Tibial artery (tissue), 4 donors: Measurements from ENCODE around the gene PLPP4.

ENCODE experiments used
- DNase-seq, 2 donors: peaks; one replicate each; pipeline ENCODE4 v3.0.0-alpha.2; 2019
- H3K27ac ChIP-seq, 2 donors: fragments of 200-600 bp; sonication (generic) in 1 of 2; 1 replicate in 1 of 2; 2 replicates in 1 of 2; pipeline ENCODE4 v1.5.1; 2018 to 2019; ENCODE audit warnings: mild to moderate bottlenecking in 1 of 2
- H3K27me3 ChIP-seq, 2 donors: fragments of 200-600 bp; sonication (generic) in 1 of 2; one replicate each; pipeline versions ENCODE4 v1.5.1 to v1.6.0; 2016 to 2019
- H3K36me3 ChIP-seq, 3 donors: fragments of 200-600 bp; sonication (generic) in 2 of 3; one replicate each; pipeline ENCODE4 v1.5.1; 2016 to 2019; ENCODE audit warnings: mild to moderate bottlenecking in 2 of 3
- H3K4me1 ChIP-seq, 4 donors: fragments of 200-600 bp; sonication (generic) in 2 of 4; 1 replicate in 3 of 4; 2 replicates in 1 of 4; pipeline ENCODE4 v1.5.1; 2016 to 2019
- H3K4me3 ChIP-seq, 2 donors: fragments of 200-600 bp; sonication (generic) in 1 of 2; 1 replicate in 1 of 2; 2 replicates in 1 of 2; pipeline ENCODE4 v1.5.1; 2018 to 2019; ENCODE audit warnings: mild to moderate bottlenecking in 2 of 2
- H3K9me3 ChIP-seq, 3 donors: fragments of 200-600 bp; sonication (generic) in 1 of 3; one replicate each; pipeline ENCODE4 v1.5.1; 2016 to 2019
- intact Hi-C: fragments of 100-400 bp; cut with DNase I; formaldehyde crosslinking; loops from one replicate; pipeline ENCODE4 v1.15.0; 2023; ENCODE audit warnings: low total_unique reads
- TF ChIP-seq, protein P1 (sequence below), 2 experiments: fragments of 200-600 bp in 1 of 2; fragments of 450-650 bp in 1 of 2; IDR thresholded peaks; one replicate each; pipeline ENCODE4 v1.5.1; 2017 to 2019; ENCODE audit warnings: antibody characterized with exemption in 2 of 2, mild to moderate bottlenecking in 1 of 2, moderate library complexity in 1 of 2

Gene PLPP4

DNA sequence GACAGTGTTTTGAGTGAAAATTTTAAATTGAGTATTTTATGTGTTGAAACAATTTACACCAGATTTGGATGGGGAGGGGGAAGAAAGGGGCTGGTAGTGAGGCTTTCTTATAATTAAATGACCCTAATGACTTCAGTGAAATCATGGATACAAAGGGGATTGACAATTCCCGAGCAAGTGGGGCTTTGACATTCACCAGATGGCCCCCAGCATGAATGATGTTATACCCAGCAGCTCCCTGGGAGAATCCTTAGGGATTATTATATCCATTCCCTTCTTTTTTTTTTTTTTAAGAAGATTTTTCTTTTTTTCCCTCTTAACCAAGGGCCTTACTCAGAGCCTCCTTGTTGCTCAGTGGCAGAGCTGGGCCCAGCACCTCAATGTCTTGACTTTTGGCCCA is 17.9 kb downstream of the PLPP4 start:
- H3K4me3 ChIP-seq, result no peak overlapping the region
- H3K27me3 ChIP-seq, result no peaks in the 10 kb centered on the region
- no peak overlapping the region for H3K27ac ChIP-seq
- H3K36me3 ChIP-seq, result no peaks in the 10 kb centered on the region
- DNase-seq, result no peak
- intact Hi-C loops, result no loop called here
- TF ChIP-seq, protein P1, sequence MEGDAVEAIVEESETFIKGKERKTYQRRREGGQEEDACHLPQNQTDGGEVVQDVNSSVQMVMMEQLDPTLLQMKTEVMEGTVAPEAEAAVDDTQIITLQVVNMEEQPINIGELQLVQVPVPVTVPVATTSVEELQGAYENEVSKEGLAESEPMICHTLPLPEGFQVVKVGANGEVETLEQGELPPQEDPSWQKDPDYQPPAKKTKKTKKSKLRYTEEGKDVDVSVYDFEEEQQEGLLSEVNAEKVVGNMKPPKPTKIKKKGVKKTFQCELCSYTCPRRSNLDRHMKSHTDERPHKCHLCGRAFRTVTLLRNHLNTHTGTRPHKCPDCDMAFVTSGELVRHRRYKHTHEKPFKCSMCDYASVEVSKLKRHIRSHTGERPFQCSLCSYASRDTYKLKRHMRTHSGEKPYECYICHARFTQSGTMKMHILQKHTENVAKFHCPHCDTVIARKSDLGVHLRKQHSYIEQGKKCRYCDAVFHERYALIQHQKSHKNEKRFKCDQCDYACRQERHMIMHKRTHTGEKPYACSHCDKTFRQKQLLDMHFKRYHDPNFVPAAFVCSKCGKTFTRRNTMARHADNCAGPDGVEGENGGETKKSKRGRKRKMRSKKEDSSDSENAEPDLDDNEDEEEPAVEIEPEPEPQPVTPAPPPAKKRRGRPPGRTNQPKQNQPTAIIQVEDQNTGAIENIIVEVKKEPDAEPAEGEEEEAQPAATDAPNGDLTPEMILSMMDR (IDR thresholded peaks at IDR 0.05), result no peak
- H3K4me1 ChIP-seq, result no peaks in the 10 kb centered on the region
- no peaks in the 10 kb centered on the region for H3K9me3 ChIP-seq

DNA sequence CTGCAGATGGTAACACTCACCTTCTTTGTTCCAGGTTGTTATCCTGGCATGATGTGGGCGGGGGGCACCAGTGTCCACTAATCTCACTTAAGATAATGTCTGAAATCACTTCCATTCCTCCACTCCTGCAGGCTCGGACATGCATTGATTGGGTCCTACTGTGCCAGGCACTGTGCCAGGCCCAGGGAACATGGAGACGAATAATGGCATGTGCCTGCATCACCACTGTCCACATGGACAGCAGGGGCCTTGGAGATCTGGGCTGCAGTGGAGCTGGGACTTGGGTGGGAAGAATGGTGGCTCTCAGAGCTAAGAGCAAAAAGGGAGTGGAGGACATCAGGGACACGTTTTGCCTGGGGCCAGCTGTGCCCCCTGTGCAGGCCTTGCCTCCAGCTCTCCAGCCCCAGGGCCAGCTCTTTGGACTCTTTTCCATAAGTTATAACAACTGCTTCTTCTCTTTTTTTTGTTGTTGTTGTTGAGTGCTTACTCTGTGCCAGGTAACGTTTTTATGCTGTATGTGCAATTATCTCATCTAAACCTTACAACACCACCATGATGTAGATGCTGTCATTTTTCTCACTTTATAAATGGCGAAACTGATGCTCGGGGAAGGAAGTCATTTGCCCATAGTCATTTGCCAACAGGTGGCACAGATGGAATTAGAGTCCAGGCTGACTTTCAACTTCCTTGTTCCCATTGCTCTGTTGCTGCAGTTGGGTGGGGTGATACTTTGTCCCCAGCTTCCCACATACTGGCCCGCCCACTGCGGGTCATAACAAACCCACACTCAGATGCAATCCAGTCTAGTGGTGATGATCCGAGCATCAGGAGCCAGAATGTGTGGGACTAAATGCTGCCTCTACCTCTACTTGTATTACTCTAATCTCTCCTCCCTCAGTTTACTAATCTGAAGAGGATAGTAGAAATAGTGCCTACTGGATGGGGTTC is 19.1 kb downstream of the PLPP4 start:
- no peak for DNase-seq
- Histone ChIP-seq H3K4me3 (no peak overlapping the region), H3K4me1 (no peaks in the 10 kb centered on the region), H3K27ac (no peak overlapping the region), H3K9me3 (no peaks in the 10 kb centered on the region), H3K36me3 (no peaks in the 10 kb centered on the region), H3K27me3 (no peaks in the 10 kb centered on the region)
- intact Hi-C loops, result no loop called here
- TF ChIP-seq, protein P1 (IDR thresholded peaks at IDR 0.05), result no peak

DNA sequence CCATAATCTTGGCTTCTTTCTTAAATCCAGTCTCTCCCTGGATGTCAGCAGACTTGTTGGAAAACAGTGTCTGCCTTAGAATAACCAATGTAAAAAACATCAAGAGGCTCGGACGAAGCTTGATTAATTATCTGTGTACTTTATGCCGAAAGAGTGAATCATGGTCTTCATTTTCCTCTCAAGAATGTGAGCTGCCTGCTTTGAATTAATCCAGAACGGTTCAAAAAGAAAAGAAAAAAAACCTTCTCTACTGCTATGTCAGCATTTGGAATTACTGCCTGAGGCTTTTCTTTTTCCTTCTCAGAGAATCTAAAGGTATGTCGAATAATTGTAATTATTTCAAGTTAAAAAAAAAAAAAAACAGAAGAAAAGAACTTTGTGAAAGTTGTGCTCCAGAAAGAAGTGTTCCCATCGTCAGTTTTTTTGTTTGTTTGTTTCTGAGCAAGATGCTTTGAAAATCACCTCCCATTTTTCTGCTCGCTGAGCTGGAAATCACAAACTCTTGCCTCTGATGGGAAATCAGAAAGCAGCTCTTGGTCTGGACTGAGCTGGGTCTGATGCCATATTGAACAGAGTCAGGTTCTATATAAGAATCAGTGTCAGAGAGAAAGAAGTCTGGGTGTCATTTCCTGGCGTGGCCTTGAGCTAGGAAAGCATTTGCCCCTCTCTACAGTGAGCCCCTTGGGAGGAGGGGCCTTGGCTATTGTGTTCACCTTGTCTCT is 20.2 kb downstream of the PLPP4 start:
- Histone ChIP-seq H3K27ac (no peak overlapping the region), H3K9me3 (peaks cover 0 to 6% (median 0%) of the 10 kb centered on the region in 3 donors)

DNA sequence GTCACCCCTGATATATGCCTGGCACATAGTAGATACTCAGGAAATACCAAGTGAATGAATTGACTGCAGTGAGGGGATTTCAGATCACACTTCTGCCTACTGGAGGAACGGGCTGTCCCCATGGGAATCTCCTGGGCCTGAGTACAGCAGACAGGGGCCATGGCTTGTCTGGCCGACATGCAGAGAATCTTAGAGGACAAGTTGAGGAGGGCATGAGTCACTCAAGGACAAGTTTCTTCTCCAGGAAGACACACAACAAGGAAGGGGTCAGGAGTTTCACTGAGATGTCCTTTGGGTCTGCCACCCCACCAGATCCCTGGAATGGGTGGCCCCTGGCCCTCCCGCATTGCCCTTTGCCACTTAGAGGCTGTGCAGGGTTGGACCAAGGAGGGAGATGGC is 20.7 kb downstream of the PLPP4 start:
- Histone ChIP-seq H3K4me1 (no peaks in the 10 kb centered on the region), H3K36me3 (no peaks in the 10 kb centered on the region), H3K9me3 (peaks cover 0 to 6% (median 0%) of the 10 kb centered on the region in 3 donors), H3K27ac (no peak overlapping the region), H3K27me3 (no peaks in the 10 kb centered on the region), H3K4me3 (no peak overlapping the region)
- DNase-seq, result no peak
- TF ChIP-seq, protein P1 (IDR thresholded peaks at IDR 0.05), result no peak
- intact Hi-C loops, result no loop called here

More for the DNA sequence above, 20.2 kb downstream of the PLPP4 start:
- no peak for DNase-seq
- H3K4me3 ChIP-seq, result no peak overlapping the region
- no peaks in the 10 kb centered on the region for H3K36me3 ChIP-seq
- no peaks in the 10 kb centered on the region for H3K4me1 ChIP-seq
- H3K27me3 ChIP-seq, result no peaks in the 10 kb centered on the region
- TF ChIP-seq, protein P1 (IDR thresholded peaks at IDR 0.05), result no peak
- intact Hi-C loops, result no loop called here

DNA sequence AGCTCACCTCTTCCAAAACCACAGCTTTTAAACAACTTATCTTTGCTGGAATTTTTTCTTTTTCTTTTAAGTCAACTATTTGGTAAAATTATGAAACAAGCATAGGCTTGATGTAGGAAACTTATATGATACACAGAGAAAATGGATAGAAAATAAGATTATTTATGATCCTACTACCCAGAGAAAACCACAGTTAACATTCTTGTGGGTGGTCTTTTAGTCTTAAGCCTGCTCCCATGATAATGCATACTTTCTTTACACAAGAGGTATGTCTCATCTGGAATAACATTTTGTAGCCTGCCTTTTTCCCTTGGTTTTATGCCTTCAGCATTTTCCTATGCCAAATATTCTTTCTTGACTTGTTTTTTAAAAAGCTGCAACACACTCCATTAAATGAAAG is 21.4 kb downstream of the PLPP4 start:
- Histone ChIP-seq H3K27ac (no peak overlapping the region), H3K36me3 (no peaks in the 10 kb centered on the region), H3K9me3 (peaks cover 0 to 6% (median 0%) of the 10 kb centered on the region in 3 donors), H3K4me1 (no peaks in the 10 kb centered on the region), H3K4me3 (no peak overlapping the region), H3K27me3 (no peaks in the 10 kb centered on the region)
- intact Hi-C loops, result no loop called here
- TF ChIP-seq, protein P1 (IDR thresholded peaks at IDR 0.05), result no peak
- DNase-seq, result no peak
